A549 (cell line): ENCODE data around the gene PFN1. TPM values are rescaled to one million over a fixed set of nuclear protein-coding genes. Genes with fewer than 3 reads are reported as not detected.
A peak's percentile ranks its signal among the peaks of the same experiment; 100 is the strongest.

ENCODE experiments used
- ATAC-seq, 2 experiments: fragments of 200-7000 bp in 1 of 2; fragments of >200 bp in 1 of 2; cut with Nextera tagmentation in 1 of 2; cut with Tn5 transposase in 1 of 2; 3 replicates each; pipeline versions ENCODE4 v1.8.0 to v1.9.1; 2018 to 2020; ENCODE audit warnings: mild to moderate bottlenecking in 1 of 2, moderate library complexity in 1 of 2
- CTCF ChIA-PET: fragments of 300-600 bp; sonication (Branson Sonifier 250); formaldehyde crosslinking; extraction: SDS; loops from one replicate; lab custom pipeline; 2021; ENCODE audit warnings: antibody characterized with exemption, inconsistent platforms; lab: Yijun Ruan, JAX
- POLR2A ChIA-PET: fragments of 350-600 bp; formaldehyde crosslinking; extraction: SDS; loops from one replicate; lab custom pipeline; 2021; ENCODE audit warnings: antibody characterized with exemption, inconsistent platforms; lab: Yijun Ruan, JAX
- DNase-seq, 2 experiments: peaks; one replicate each; pipeline versions ENCODE4 v3.0.0 to v3.0.0-alpha.2; 2011 to 2016; ENCODE audit warnings: low read depth in 1 of 2, low spot score in 1 of 2
- FAIRE-seq: peaks from 2 replicates; lab custom pipeline; 2011; peaks lifted over from hg19 to GRCh38; lab: Jason Lieb, UNC
- H3K27ac ChIP-seq, 2 experiments: fragments of >200 bp; sonication (Bioruptor Twin); formaldehyde crosslinking; 3 replicates each; pipeline ENCODE4 v1.5.1; 2016 to 2017
- H3K4me1 ChIP-seq: fragments of >200 bp; sonication (Bioruptor Twin); formaldehyde crosslinking; 3 replicates; pipeline ENCODE4 v1.6.1; 2016
- H3K4me2 ChIP-seq: fragments of >200 bp; sonication (Bioruptor Twin); formaldehyde crosslinking; 3 replicates; pipeline ENCODE4 v1.6.1; 2016
- H3K4me3 ChIP-seq: fragments of >200 bp; sonication (Bioruptor Twin); formaldehyde crosslinking; 3 replicates; pipeline ENCODE4 v1.5.1; 2016
- H3K9me3 ChIP-seq: fragments of >200 bp; sonication (Bioruptor Twin); formaldehyde crosslinking; 3 replicates; pipeline ENCODE4 v1.6.1; 2016
- BCL3 ChIP-seq: fragments of >200 bp; sonication (Bioruptor Twin); formaldehyde crosslinking; IDR thresholded peaks from 3 replicates; pipeline ENCODE4 v1.6.1; 2016
- CHD2 ChIP-seq: fragments of 150-350 bp; IDR thresholded peaks from 2 replicates; pipeline ENCODE4 v1.6.1; 2014; ENCODE audit warnings: low read length; ENCODE audit not compliant: partially characterized antibody
- ESRRA ChIP-seq: fragments of 150-350 bp; IDR thresholded peaks from 2 replicates; pipeline ENCODE4 v1.6.1; 2014; ENCODE audit warnings: mild to moderate bottlenecking, low read length, borderline replicate concordance
- FOXS1 ChIP-seq: fragments of 250-450 bp; sonication (Bioruptor Pico); IDR thresholded peaks from 2 replicates; pipeline ENCODE4 v1.5.0; 2020; ENCODE audit warnings: mild to moderate bottlenecking, moderate library complexity
- HDAC2 ChIP-seq: fragments of 200-600 bp; sonication (generic); IDR thresholded peaks from 2 replicates; pipeline ENCODE4 v1.6.1; 2016
- HMGXB4 ChIP-seq: fragments of 250-450 bp; sonication (Bioruptor Pico); IDR thresholded peaks from 2 replicates; pipeline ENCODE4 v1.5.0; 2021; ENCODE audit warnings: mild to moderate bottlenecking, moderate library complexity, borderline replicate concordance
- HOXB5 ChIP-seq: fragments of 250-450 bp; sonication (Bioruptor Pico); IDR thresholded peaks from 2 replicates; pipeline ENCODE4 v1.5.0; 2020; ENCODE audit warnings: mild to moderate bottlenecking, moderate library complexity
- JUN ChIP-seq, 2 experiments: fragments of >200 bp; sonication (Bioruptor Twin); formaldehyde crosslinking; IDR thresholded peaks; 2 replicates in 1 of 2; 3 replicates in 1 of 2; pipeline ENCODE4 v1.6.1; 2016 to 2017
- JUNB ChIP-seq: fragments of >200 bp; sonication (Bioruptor Twin); formaldehyde crosslinking; IDR thresholded peaks from 2 replicates; pipeline ENCODE4 v1.6.1; 2016
- KDM1A ChIP-seq: fragments of 200-600 bp; sonication (generic); IDR thresholded peaks from 2 replicates; pipeline ENCODE4 v1.6.1; 2016; ENCODE audit warnings: low read depth, mild to moderate bottlenecking
- KDM5A ChIP-seq: fragments of 200-600 bp; sonication (generic); IDR thresholded peaks from 2 replicates; pipeline ENCODE4 v1.6.1; 2016; ENCODE audit warnings: antibody characterized with exemption, mild to moderate bottlenecking
- PBX3 ChIP-seq: IDR thresholded peaks from 2 replicates; pipeline ENCODE4 v1.6.1; 2012
- POLR2A ChIP-seq: IDR thresholded peaks from 2 replicates; pipeline ENCODE4 v1.6.1; 2012; ENCODE audit warnings: mild to moderate bottlenecking, low read length
- POLR2AphosphoS2 ChIP-seq: conservative IDR thresholded peaks from 2 replicates; pipeline ENCODE4 v1.6.1; 2012; ENCODE audit warnings: low read length, improper control_type of control experiment, inconsistent platforms
- RAD21 ChIP-seq, 2 experiments: fragments of >200 bp in 1 of 2; sonication (Bioruptor Twin) in 1 of 2; formaldehyde crosslinking in 1 of 2; IDR thresholded peaks in 1 of 2; conservative IDR thresholded peaks in 1 of 2; 2 replicates in 1 of 2; 3 replicates in 1 of 2; pipeline ENCODE4 v1.6.1; 2012 to 2018; ENCODE audit warnings: inconsistent platforms in 1 of 2
- RARB ChIP-seq: fragments of 250-450 bp; sonication (Bioruptor Pico); IDR thresholded peaks from 2 replicates; pipeline ENCODE4 v1.8.0; 2021; ENCODE audit warnings: mild to moderate bottlenecking, moderate library complexity
- TFCP2L1 ChIP-seq: fragments of 250-450 bp; sonication (Bioruptor Pico); IDR thresholded peaks from 2 replicates; pipeline ENCODE4 v1.5.0; 2021; ENCODE audit warnings: mild to moderate bottlenecking
- TP53 ChIP-seq: fragments of 250-450 bp; sonication (Bioruptor Pico); IDR thresholded peaks from 2 replicates; pipeline ENCODE4 v1.5.0; 2021; ENCODE audit warnings: mild to moderate bottlenecking, moderate library complexity
- ZNF302 ChIP-seq: fragments of 250-450 bp; sonication (Bioruptor Pico); IDR thresholded peaks from 2 replicates; pipeline ENCODE4 v1.9.0; 2021; ENCODE audit warnings: inconsistent platforms, mild to moderate bottlenecking, moderate library complexity
- WGBS: methylation state at CpG from one replicate; pipeline ENCODE4 v1.1.6; 2017; ENCODE audit errors: missing lambda C conversion rate; 5-methylcytosine and 5-hydroxymethylcytosine counted together
- polyA plus RNA-seq, 4 experiments: library from polyadenylated mRNA; depleted of rRNA in 3 of 4; stranded (reverse); fragments of >200 nt; fragmentation: RNase III in 1 of 4; extraction: RNeasy Plus Mini Kit Qiagen cat#74134 plus additional on column Dnase treatment in 1 of 4; gene quantifications; 2 replicates in 3 of 4; 3 replicates in 1 of 4; pipeline ENCODE4 v1.2.3, GENCODE V29; 2011 to 2017

Gene PFN1
- polyA plus RNA-seq, 2 of the 4 experiments (the other 2 are of a cell fraction): 1,732 to 3,230 TPM

GRCh38 chr17:4945176-4945943 is 3.0 kb downstream of the PFN1 start (continued):
- TF ChIP-seq ZNF302: no peak
- TF ChIP-seq HMGXB4: no peak
- 0 out of 2 replicates have a peak, but pooled peaks have one; percentile 32 for TF ChIP-seq HOXB5 (CRISPR knock-in tag)
- TF ChIP-seq JUNB: peak; percentile 63
- no peak for TF ChIP-seq FOXS1 (CRISPR knock-in tag)

GRCh38 chr17:4944554-4945175 is 3.7 kb downstream of the PFN1 start:
- ChIA-PET CTCF (interaction anchor here (0.6 to 3.7 kb wide), 4 partner anchors 18 to 89 kb away, joined by 3 to 17 read pairs (median 8); partner anchors contain the start of gene CAMTA2), POLR2A (interaction anchor here (5.3 kb wide), 1 partner anchor 22 kb away, joined by 67 read pairs; the partner anchor contains the start of gene SPAG7)
- WGBS: 62% methylated on average over 8 of the region's 8 CpGs
- H3K4me3 ChIP-seq: peak overlapping the region; percentile 98
- DNase-seq: no peak
- H3K9me3 ChIP-seq: no peaks in the 10 kb centered on the region
- no peak for TF ChIP-seq BCL3
- TF ChIP-seq TFCP2L1 (CRISPR knock-in tag): peak; percentile 61
- no peak for TF ChIP-seq HDAC2
- no peak for TF ChIP-seq RAD21 (conservative IDR thresholded peaks at IDR 0.05 in 1 of 2, IDR thresholded peaks at IDR 0.05 in 1 of 2)
- no peak for TF ChIP-seq KDM1A
- TF ChIP-seq TP53: peak; percentile 81
- TF ChIP-seq ESRRA: 0 out of 2 replicates have a peak, but pooled peaks have one; percentile 27
- peak in 1 of 2 experiments; percentile 55; a peak in 3 of 5 replicates for TF ChIP-seq JUN (IDR thresholded peaks at IDR 0.05)
- TF ChIP-seq KDM5A: no peak
- peak; percentile 86 for TF ChIP-seq RARB (CRISPR knock-in tag)
- TF ChIP-seq PBX3: peak; percentile 81
- peak; percentile 19; the same call in 1 of the 2 replicates for TF ChIP-seq HMGXB4
- TF ChIP-seq POLR2AphosphoS2: peak; percentile 94
- TF ChIP-seq POLR2A: 0 out of 2 replicates have a peak, but pooled peaks have one; percentile 3
- TF ChIP-seq CHD2: peak; percentile 9
- peak overlapping the region; percentile 99 for H3K27ac ChIP-seq
- peak overlapping the region; percentile 99 for H3K4me2 ChIP-seq
- peaks cover 55% of the 10 kb centered on the region for H3K4me1 ChIP-seq
- FAIRE-seq: no peak
- ATAC-seq: no peak
